ENCODE data around the gene GTF2F1. TPM values are rescaled to one million over a fixed set of nuclear protein-coding genes. Genes with fewer than 3 reads are reported as not detected.
"Not testable (repeated sequence)": the region's sequence is repeated elsewhere in the genome, so short reads cannot be mapped to it uniquely, and the experiment has no call there.

The GTF2F1 gene
- total RNA-seq, 3 donors from 2014 or later = 46.7 to 51.0 (median 48.5) TPM

GRCh38 chr19:6412061-6412446, 19.1 kb upstream of the GTF2F1 start:
- H3K36me3 ChIP-seq = peaks cover 27% of the 10 kb centered on the region
- no peaks in the 10 kb centered on the region for H3K4me1 ChIP-seq
- TF ChIP-seq POLR2A (IDR thresholded peaks at IDR 0.05) (no peak), CTCF (IDR thresholded peaks at IDR 0.05) (no peak), POLR2AphosphoS5 (IDR thresholded peaks at IDR 0.05) (no peak)
- H3K9me3 ChIP-seq = no peaks in the 10 kb centered on the region
- H3K27ac ChIP-seq = no peak overlapping the region
- H3K4me3 ChIP-seq = no peak overlapping the region
- H3K27me3 ChIP-seq = no peaks in the 10 kb centered on the region
- DNase-seq (ENCODE audit: low spot score in 2 of 2) = no peak
- intact Hi-C loops (cut with DNase I; ENCODE audit: low total_unique reads) = no loop called here

DNA sequence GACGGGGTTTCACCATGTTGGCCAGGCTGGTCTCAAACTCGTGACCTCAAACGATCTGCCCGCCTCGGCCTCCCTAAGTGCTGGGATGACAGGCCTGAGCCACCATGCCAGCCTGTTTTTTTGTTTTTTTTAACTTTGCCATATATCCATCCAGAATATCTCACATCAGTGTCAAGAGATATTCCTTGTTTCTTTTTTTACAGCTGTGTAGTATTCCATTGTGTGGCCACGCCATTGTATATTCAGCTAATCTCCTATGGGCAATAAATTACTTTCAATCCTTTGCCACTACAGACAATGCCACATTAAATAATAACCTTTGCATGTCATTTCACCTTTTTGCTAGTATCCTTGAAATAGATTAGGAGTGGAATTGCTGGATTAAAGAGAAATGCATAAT, 16.4 kb upstream of the GTF2F1 start:
- H3K27me3 ChIP-seq = no peaks in the 10 kb centered on the region
- intact Hi-C loops (cut with DNase I; ENCODE audit: low total_unique reads) = no loop called here
- TF ChIP-seq POLR2A (IDR thresholded peaks at IDR 0.05) = no peak
- TF ChIP-seq CTCF (IDR thresholded peaks at IDR 0.05) = no peak
- no peak for TF ChIP-seq POLR2AphosphoS5 (IDR thresholded peaks at IDR 0.05)

GRCh38 chr19:6406401-6406800, 13.4 kb upstream of the GTF2F1 start:
- H3K4me3 ChIP-seq = no peak overlapping the region
- H3K27me3 ChIP-seq = no peaks in the 10 kb centered on the region
- H3K9me3 ChIP-seq = no peaks in the 10 kb centered on the region
- intact Hi-C loops (cut with DNase I; ENCODE audit: low total_unique reads) = no loop called here
- H3K4me1 ChIP-seq = no peaks in the 10 kb centered on the region
- no peaks in the 10 kb centered on the region for H3K36me3 ChIP-seq
- no peak overlapping the region for H3K27ac ChIP-seq
- no peak for TF ChIP-seq POLR2A (IDR thresholded peaks at IDR 0.05)
- TF ChIP-seq CTCF (IDR thresholded peaks at IDR 0.05) = no peak
- no peak for TF ChIP-seq POLR2AphosphoS5 (IDR thresholded peaks at IDR 0.05)
- no peak for DNase-seq (ENCODE audit: low spot score in 2 of 2)

More for the DNA sequence above, 16.4 kb upstream of the GTF2F1 start:
- Histone ChIP-seq H3K9me3 (no peaks in the 10 kb centered on the region), H3K27ac (no peak overlapping the region), H3K36me3 (peaks cover 3% of the 10 kb centered on the region), H3K4me1 (no peaks in the 10 kb centered on the region), H3K4me3 (no peak overlapping the region)
- DNase-seq (ENCODE audit: low spot score in 2 of 2) = no peak

- no peaks in the 10 kb centered on the region for H3K36me3 ChIP-seq
- no peaks in the 10 kb centered on the region for H3K9me3 ChIP-seq
- no peak overlapping the region for H3K4me3 ChIP-seq
- H3K27ac ChIP-seq = no peak overlapping the region
- DNase-seq (ENCODE audit: low spot score in 2 of 2) = no peak
- intact Hi-C loops (cut with DNase I; ENCODE audit: low total_unique reads) = no loop called here
- TF ChIP-seq POLR2A (IDR thresholded peaks at IDR 0.05) (no peak), CTCF (IDR thresholded peaks at IDR 0.05) (no peak), POLR2AphosphoS5 (IDR thresholded peaks at IDR 0.05) (no peak)
- H3K4me1 ChIP-seq = no peaks in the 10 kb centered on the region
- H3K27me3 ChIP-seq = no peaks in the 10 kb centered on the region
Measured at GRCh38 chr19:6402837-6403608, 10.1 kb upstream of the GTF2F1 start.

DNA sequence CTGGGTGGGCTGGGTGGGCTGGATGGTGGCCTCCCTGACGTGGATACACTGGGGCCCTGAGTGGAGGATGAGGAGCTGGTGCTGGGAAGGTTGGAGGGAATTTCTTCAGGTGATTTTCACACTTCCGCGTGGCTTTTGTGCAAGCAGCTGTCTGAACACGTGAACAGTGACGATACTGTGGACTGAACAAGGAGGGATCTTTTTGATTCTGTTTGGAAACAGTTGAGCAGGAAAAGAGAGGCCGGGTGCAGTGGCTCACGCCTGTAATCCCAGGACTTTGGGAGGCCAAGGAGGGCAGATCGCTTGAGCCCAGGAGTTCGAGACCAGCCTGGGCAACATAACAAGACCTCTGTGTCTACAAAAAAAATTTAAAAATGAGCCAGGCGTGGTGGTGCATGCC, 9.1 kb upstream of the GTF2F1 start:
- intact Hi-C loops (cut with DNase I; ENCODE audit: low total_unique reads) = no loop called here
- Histone ChIP-seq H3K4me3 (no peak overlapping the region), H3K9me3 (no peaks in the 10 kb centered on the region), H3K36me3 (no peaks in the 10 kb centered on the region), H3K27me3 (no peaks in the 10 kb centered on the region), H3K27ac (no peak overlapping the region), H3K4me1 (no peaks in the 10 kb centered on the region)
- no peak for DNase-seq (ENCODE audit: low spot score in 2 of 2)
- TF ChIP-seq POLR2AphosphoS5 (IDR thresholded peaks at IDR 0.05) (no peak), CTCF (IDR thresholded peaks at IDR 0.05) (no peak), POLR2A (IDR thresholded peaks at IDR 0.05) (no peak)

GRCh38 chr19:6400062-6400944, 7.3 kb upstream of the GTF2F1 start:
- H3K9me3 ChIP-seq; intact Hi-C loops (cut with DNase I; ENCODE audit: low total_unique reads); H3K27me3 ChIP-seq; H3K27ac ChIP-seq; H3K36me3 ChIP-seq; H3K4me1 ChIP-seq; H3K4me3 ChIP-seq; DNase-seq (ENCODE audit: low spot score in 2 of 2): not testable (repeated sequence)

All from breast epithelium (tissue), 4 donors.